Gastroesophageal sphincter (tissue), 4 donors: ENCODE measurements around the gene IFT52. TPM values are rescaled to one million over a fixed set of nuclear protein-coding genes. Genes with fewer than 3 reads are reported as not detected.

Experiments used
- ATAC-seq: fragments of 150-250 bp; one replicate; pipeline ENCODE4 v1.9.1; 2016; ENCODE audit warnings: mild to moderate bottlenecking, moderate library complexity
- H3K27ac ChIP-seq, 4 donors: fragments of 200-600 bp; sonication (generic) in 3 of 4; 1 replicate in 3 of 4; 2 replicates in 1 of 4; pipeline ENCODE4 v1.5.1; 2016 to 2019
- H3K27me3 ChIP-seq: fragments of 200-600 bp; sonication (generic); one replicate; pipeline ENCODE4 v1.5.1; 2019
- H3K36me3 ChIP-seq, 2 donors: fragments of 200-600 bp; sonication (generic); one replicate each; pipeline ENCODE4 v1.5.1; 2019; ENCODE audit warnings: control low read depth in 1 of 2
- H3K4me1 ChIP-seq, 3 donors: fragments of 200-600 bp; sonication (generic); 1 replicate in 2 of 3; 2 replicates in 1 of 3; pipeline ENCODE4 v1.5.1; 2016 to 2019; ENCODE audit warnings: control low read depth in 2 of 3
- H3K4me3 ChIP-seq, 2 donors: fragments of 200-600 bp; sonication (generic); one replicate each; pipeline ENCODE4 v1.5.1; 2019; ENCODE audit warnings: mild to moderate bottlenecking in 1 of 2, moderate library complexity in 1 of 2
- H3K9me3 ChIP-seq, 3 donors: fragments of 200-600 bp; sonication (generic); one replicate each; pipeline ENCODE4 v1.5.1; 2017 to 2019; ENCODE audit warnings: control low read depth in 2 of 3
- CTCF ChIP-seq, 4 experiments: fragments of 200-600 bp in 2 of 4; fragments of 450-650 bp in 2 of 4; sonication (generic) in 1 of 4; IDR thresholded peaks; one replicate each; pipeline ENCODE4 v1.5.1; 2017 to 2019; ENCODE audit warnings: antibody characterized with exemption in 4 of 4, mild to moderate bottlenecking in 2 of 4, moderate library complexity in 2 of 4
- EP300 ChIP-seq: sonication (generic); formaldehyde crosslinking; IDR thresholded peaks from one replicate; pipeline ENCODE4 v1.6.1; 2017; ENCODE audit warnings: antibody characterized with exemption, mild to moderate bottlenecking
- POLR2A ChIP-seq, 2 donors: fragments of 450-650 bp; IDR thresholded peaks; one replicate each; pipeline ENCODE4 v1.6.1; 2017; ENCODE audit warnings: antibody characterized with exemption in 2 of 2, mild to moderate bottlenecking in 2 of 2, moderate library complexity in 1 of 2
- POLR2AphosphoS5 ChIP-seq: sonication (generic); formaldehyde crosslinking; IDR thresholded peaks from one replicate; pipeline ENCODE4 v1.6.1; 2017; ENCODE audit warnings: antibody characterized with exemption
- WGBS, 2 donors: methylation state at CpG; one replicate each; pipeline ENCODE4 v1.1.5; 2018; ENCODE audit warnings: low coverage in 1 of 2; 5-methylcytosine and 5-hydroxymethylcytosine counted together
- total RNA-seq, 4 donors: library from RNA; depleted of rRNA; stranded (reverse); fragments of >200 nt; gene quantifications; one replicate each; pipeline ENCODE4 v1.1.0, GENCODE V29; 2016

Gene IFT52
- 10 to 100 TPM; 13.6 to 22.1 (median 16.7) TPM for total RNA-seq

GRCh38 chr20:43590392-43591303, at the start of gene IFT52:
TSS of gene IFT52 (plus strand) at chr20:43590937. CDS start at chr20:43594699, 3,762 bp downstream.
- TF ChIP-seq EP300 (no peak), POLR2AphosphoS5 (no peak), POLR2A (IDR thresholded peaks at IDR 0.05) (peak in 1 of 2 donors; percentile 22), CTCF (IDR thresholded peaks at IDR 0.05) (no peak)
- peak; percentile 99 for ATAC-seq
- Histone ChIP-seq H3K4me3 (peak within 1 kb of the TSS; percentile 46 to 71), H3K27me3 (no peaks in the 10 kb centered on the region), H3K9me3 (no peaks in the 10 kb centered on the region), H3K27ac (peak within 1 kb of the TSS; percentile 22 to 88 (median 82)), H3K36me3 (peaks cover 0 to 13% of the 10 kb centered on the region in 2 donors), H3K4me1 (peaks cover 0 to 24% (median 5%) of the 10 kb centered on the region in 3 donors)
- 0 to 3% methylated on average over 6 to 18 of the region's 68 CpGs for WGBS, 2 donors

- Histone ChIP-seq H3K4me1 (no peaks in the 10 kb centered on the region), H3K27ac (no peak overlapping the region), H3K36me3 (peaks cover 0 to 64% of the 10 kb centered on the region in 2 donors), H3K27me3 (no peaks in the 10 kb centered on the region), H3K4me3 (no peak overlapping the region), H3K9me3 (no peaks in the 10 kb centered on the region)
- no peak for ATAC-seq
- 58 to 59% methylated on average over 2 of the region's 2 CpGs for WGBS, 2 donors
- TF ChIP-seq EP300 (no peak), POLR2AphosphoS5 (no peak), CTCF (IDR thresholded peaks at IDR 0.05) (no peak), POLR2A (IDR thresholded peaks at IDR 0.05) (no peak)
These were observed 49.5 kb upstream of the IFT52 start for GRCh38 chr20:43541214-43541613.

GRCh38 chr20:43542161-43542560, 48.6 kb upstream of the IFT52 start:
- 92% methylated on average over 5 of the region's 5 CpGs; no CpG with 5 or more reads in 1 of the 2 donors for WGBS, 2 donors
- Histone ChIP-seq H3K36me3 (peaks cover 0 to 59% of the 10 kb centered on the region in 2 donors), H3K4me3 (no peak overlapping the region), H3K4me1 (no peaks in the 10 kb centered on the region), H3K27me3 (no peaks in the 10 kb centered on the region), H3K27ac (no peak overlapping the region), H3K9me3 (no peaks in the 10 kb centered on the region)
- ATAC-seq: no peak
- TF ChIP-seq POLR2AphosphoS5 (no peak), CTCF (IDR thresholded peaks at IDR 0.05) (no peak), POLR2A (IDR thresholded peaks at IDR 0.05) (no peak)

- TF ChIP-seq POLR2A (IDR thresholded peaks at IDR 0.05) (no peak), CTCF (IDR thresholded peaks at IDR 0.05) (no peak), EP300 (no peak), POLR2AphosphoS5 (no peak)
- Histone ChIP-seq H3K36me3 (peaks cover 0 to 59% of the 10 kb centered on the region in 2 donors), H3K4me3 (no peak overlapping the region), H3K9me3 (peaks cover 0 to 5% (median 0%) of the 10 kb centered on the region in 3 donors), H3K27ac (no peak overlapping the region), H3K27me3 (no peaks in the 10 kb centered on the region), H3K4me1 (no peaks in the 10 kb centered on the region)
- WGBS, 2 donors: 67 to 68% methylated on average over 4 of the region's 4 CpGs
- ATAC-seq: no peak
These were observed 48.1 kb upstream of the IFT52 start for GRCh38 chr20:43542674-43543073.

- peaks cover 0 to 9% (median 0%) of the 10 kb centered on the region in 3 donors for H3K9me3 ChIP-seq
- 90 to 98% methylated on average over 5 of the region's 5 CpGs for WGBS, 2 donors
- TF ChIP-seq CTCF (IDR thresholded peaks at IDR 0.05): no peak
- TF ChIP-seq POLR2A (IDR thresholded peaks at IDR 0.05): no peak
- TF ChIP-seq EP300: no peak
- TF ChIP-seq POLR2AphosphoS5: no peak
- ATAC-seq: no peak
- no peaks in the 10 kb centered on the region for H3K4me1 ChIP-seq
- no peaks in the 10 kb centered on the region for H3K27me3 ChIP-seq
- no peak overlapping the region for H3K27ac ChIP-seq
- no peak overlapping the region for H3K4me3 ChIP-seq
- peaks cover 0 to 61% of the 10 kb centered on the region in 2 donors for H3K36me3 ChIP-seq
These were observed 47.6 kb upstream of the IFT52 start for GRCh38 chr20:43543138-43543537.
